ENCODE data around the gene ADGRB2.

Gene ADGRB2

DNA sequence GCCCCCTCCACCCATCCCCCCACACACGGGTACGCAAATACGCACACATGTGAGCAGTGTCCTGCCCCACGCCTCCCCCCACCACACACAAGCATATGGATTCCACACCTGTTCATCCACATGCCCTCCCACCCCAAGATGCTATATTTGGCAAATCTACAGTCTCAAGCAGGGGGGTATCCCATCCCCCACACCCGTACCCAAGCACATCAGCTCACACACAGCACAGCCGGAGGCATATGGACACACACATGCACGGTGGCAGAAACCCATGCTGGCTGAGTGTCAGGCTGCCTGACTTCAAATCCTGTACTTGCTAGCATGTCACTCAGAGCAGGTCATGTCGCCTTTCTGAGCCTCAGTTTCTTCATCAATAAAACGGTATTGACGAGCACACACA is 70.9 kb downstream of the ADGRB2 start:
- H3K36me3 ChIP-seq (replicated peaks), result no peaks in the 10 kb centered on the region
- H3K27ac ChIP-seq, result no peak overlapping the region
- TF ChIP-seq, protein P1, sequence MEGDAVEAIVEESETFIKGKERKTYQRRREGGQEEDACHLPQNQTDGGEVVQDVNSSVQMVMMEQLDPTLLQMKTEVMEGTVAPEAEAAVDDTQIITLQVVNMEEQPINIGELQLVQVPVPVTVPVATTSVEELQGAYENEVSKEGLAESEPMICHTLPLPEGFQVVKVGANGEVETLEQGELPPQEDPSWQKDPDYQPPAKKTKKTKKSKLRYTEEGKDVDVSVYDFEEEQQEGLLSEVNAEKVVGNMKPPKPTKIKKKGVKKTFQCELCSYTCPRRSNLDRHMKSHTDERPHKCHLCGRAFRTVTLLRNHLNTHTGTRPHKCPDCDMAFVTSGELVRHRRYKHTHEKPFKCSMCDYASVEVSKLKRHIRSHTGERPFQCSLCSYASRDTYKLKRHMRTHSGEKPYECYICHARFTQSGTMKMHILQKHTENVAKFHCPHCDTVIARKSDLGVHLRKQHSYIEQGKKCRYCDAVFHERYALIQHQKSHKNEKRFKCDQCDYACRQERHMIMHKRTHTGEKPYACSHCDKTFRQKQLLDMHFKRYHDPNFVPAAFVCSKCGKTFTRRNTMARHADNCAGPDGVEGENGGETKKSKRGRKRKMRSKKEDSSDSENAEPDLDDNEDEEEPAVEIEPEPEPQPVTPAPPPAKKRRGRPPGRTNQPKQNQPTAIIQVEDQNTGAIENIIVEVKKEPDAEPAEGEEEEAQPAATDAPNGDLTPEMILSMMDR (IDR thresholded peaks at IDR 0.05; ENCODE audit: low read depth, low read length, missing control alignments), result no peak
- DNase-seq, result no peak
- H3K27me3 ChIP-seq (replicated peaks), result no peaks in the 10 kb centered on the region
- in situ Hi-C loops (cut with HindIII; ENCODE audit: low pct_ligation_motif_present, low sequenced_read_pairs), result no loop called here
- no peak overlapping the region for H3K4me3 ChIP-seq (ENCODE audit: low read depth, low read length)

- TF ChIP-seq, protein P1 (IDR thresholded peaks at IDR 0.05; ENCODE audit: low read depth, low read length, missing control alignments), result peak; percentile 36
- no peak for DNase-seq
- Histone ChIP-seq H3K27ac (no peak overlapping the region), H3K4me3 (ENCODE audit: low read depth, low read length) (no peak overlapping the region), H3K27me3 (replicated peaks) (no peaks in the 10 kb centered on the region), H3K36me3 (replicated peaks) (no peaks in the 10 kb centered on the region)
- in situ Hi-C loops (cut with HindIII; ENCODE audit: low pct_ligation_motif_present, low sequenced_read_pairs), result no loop called here
Observed at GRCh38 chr1:31691951-31692350, 72.2 kb downstream of the ADGRB2 start.

DNA sequence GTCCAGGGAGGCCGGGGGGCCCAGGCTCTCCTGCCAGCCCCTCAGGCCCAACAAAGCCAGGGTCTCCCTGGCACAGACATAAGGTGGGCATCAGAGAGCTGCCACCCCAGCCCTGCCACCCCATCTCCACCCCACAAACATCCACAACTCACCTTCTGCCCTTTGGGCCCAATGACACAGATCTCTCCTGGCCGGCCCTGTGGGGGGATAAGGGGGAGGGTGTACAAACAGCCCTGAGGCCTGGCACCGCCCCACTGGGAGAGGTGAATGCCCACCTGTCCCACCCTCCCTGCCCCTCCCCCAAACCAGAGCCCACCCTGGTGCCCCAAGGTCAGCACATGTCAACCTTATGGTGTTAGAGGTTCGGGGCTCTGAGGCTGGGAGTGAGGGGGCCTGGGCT is 72.7 kb downstream of the ADGRB2 start:
- no peak for DNase-seq
- H3K27me3 ChIP-seq (replicated peaks), result no peaks in the 10 kb centered on the region
- in situ Hi-C loops (cut with HindIII; ENCODE audit: low pct_ligation_motif_present, low sequenced_read_pairs), result no loop called here
- TF ChIP-seq, protein P1 (IDR thresholded peaks at IDR 0.05; ENCODE audit: low read depth, low read length, missing control alignments), result no peak
- no peak overlapping the region for H3K27ac ChIP-seq
- H3K36me3 ChIP-seq (replicated peaks), result no peaks in the 10 kb centered on the region
- no peak overlapping the region for H3K4me3 ChIP-seq (ENCODE audit: low read depth, low read length)

DNA sequence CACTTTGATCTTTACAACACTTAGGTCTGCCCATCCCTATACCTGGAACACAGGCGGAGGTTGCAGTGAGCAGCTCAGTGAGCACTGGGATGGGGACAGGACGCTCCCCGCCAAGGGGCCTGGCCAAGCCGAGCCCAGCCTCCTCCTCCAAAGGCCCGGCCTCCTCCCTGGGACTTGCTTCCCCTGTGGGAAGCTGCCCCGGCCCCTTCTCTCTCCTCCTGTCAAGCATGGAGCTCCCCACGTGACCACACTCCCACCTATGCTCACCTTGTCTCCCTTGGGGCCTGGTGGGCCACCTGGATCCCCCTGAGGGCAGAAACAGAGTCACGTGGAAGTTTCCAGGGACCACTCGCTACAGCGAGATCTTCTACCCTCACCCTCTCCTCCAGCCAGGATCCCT is 73.2 kb downstream of the ADGRB2 start:
- Histone ChIP-seq H3K27me3 (replicated peaks) (no peaks in the 10 kb centered on the region), H3K36me3 (replicated peaks) (no peaks in the 10 kb centered on the region), H3K27ac (no peak overlapping the region), H3K4me3 (ENCODE audit: low read depth, low read length) (no peak overlapping the region)
- no peak for DNase-seq
- TF ChIP-seq, protein P1 (IDR thresholded peaks at IDR 0.05; ENCODE audit: low read depth, low read length, missing control alignments), result no peak
- in situ Hi-C loops (cut with HindIII; ENCODE audit: low pct_ligation_motif_present, low sequenced_read_pairs), result no loop called here

DNA sequence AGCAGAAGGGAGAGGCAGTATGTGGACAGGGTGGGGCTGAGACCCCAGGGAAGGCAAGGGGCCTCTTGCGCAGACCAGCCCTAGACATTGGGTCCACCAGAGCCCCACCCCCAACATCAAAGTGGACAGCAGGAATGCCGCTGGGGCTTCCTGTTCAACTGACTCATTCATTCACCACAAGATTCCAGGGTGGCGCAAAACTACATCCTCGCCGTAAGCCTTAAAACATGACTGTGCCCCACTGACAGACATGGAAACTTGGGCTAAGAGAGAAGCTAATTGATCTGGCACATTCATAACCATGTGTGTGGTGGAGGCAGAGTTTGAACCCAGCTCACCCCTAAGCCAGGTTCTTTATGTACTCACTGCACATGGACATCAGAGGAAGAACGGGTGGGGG is 74.3 kb downstream of the ADGRB2 start:
- Histone ChIP-seq H3K27ac (peak overlapping the region; percentile 46), H3K36me3 (replicated peaks) (no peaks in the 10 kb centered on the region), H3K4me3 (ENCODE audit: low read depth, low read length) (no peak overlapping the region), H3K27me3 (replicated peaks) (no peaks in the 10 kb centered on the region)
- DNase-seq, result peak; percentile 91
- in situ Hi-C loops (cut with HindIII; ENCODE audit: low pct_ligation_motif_present, low sequenced_read_pairs), result no loop called here
- TF ChIP-seq, protein P1 (IDR thresholded peaks at IDR 0.05; ENCODE audit: low read depth, low read length, missing control alignments), result no peak

DNA sequence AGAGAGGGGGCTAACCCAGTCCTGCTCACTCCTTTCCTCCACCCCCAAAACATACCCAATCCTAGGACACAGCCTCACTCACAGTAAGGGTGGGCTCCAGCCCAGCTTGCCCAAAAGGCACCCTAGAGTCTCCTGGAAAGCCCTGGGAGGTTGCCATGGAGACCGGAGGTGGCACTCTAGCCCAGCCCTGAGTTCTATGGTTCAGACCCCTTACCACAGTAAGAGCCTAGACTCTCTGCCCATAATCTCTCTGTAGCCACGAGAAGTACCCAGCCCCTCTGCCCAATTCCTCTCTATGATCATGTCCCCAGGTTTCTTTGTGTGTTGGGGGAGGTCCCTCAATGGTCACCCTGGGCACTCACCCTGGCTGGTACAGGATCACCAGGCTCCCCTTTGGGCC is 74.8 kb downstream of the ADGRB2 start:
- in situ Hi-C loops (cut with HindIII; ENCODE audit: low pct_ligation_motif_present, low sequenced_read_pairs), result no loop called here
- TF ChIP-seq, protein P1 (IDR thresholded peaks at IDR 0.05; ENCODE audit: low read depth, low read length, missing control alignments), result no peak
- no peak overlapping the region for H3K4me3 ChIP-seq (ENCODE audit: low read depth, low read length)
- no peaks in the 10 kb centered on the region for H3K36me3 ChIP-seq (replicated peaks)
- DNase-seq, result no peak
- peak overlapping the region; percentile 36 for H3K27ac ChIP-seq
- no peaks in the 10 kb centered on the region for H3K27me3 ChIP-seq (replicated peaks)
